ENCODE measurements around the gene ZBTB4.
A peak's percentile ranks its signal among the peaks of the same experiment; 100 is the strongest.

The ZBTB4 gene

DNA sequence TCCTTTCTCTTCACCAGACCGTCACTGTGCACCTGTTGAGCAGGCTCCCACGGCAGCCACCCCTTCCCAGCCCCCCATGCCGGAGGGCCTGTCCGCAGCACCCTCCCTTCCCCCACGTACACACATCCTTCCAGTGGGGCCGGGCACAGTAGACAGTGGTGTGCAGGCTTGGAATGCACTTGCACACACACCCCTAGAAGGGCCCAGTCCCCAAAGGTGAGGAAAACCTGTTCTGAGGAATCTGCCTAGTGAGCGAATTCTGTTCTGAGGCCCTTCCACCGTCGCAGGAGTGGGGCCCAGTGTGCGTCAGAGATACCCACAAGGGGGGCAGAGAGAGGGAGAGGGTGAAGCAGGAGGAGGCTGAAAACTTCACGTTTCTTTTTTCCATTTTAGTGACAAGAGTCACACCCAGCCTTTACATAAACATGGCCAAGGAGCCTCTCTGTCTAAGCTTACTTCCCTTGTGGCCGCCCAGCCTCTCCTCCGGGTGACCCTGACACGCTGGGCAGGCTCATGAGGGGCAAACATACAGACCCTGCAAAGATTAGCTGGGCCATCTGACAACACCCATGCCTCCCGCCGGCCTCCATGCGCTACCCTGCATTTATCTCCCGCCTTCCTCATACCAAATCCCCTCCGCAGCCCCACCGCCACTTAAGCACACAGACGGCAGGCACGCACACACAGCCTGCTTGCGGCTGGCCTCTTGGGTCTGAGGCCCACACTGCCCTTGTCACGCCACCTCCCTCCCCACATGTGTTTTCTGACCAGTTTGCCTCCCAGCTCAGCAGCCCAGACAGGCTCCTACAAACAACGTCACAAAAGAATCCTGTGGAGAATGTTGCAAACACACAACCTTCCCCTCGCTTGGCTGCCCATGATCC is 1.8 kb downstream of the ZBTB4 start:
- Histone ChIP-seq H2BK120ac (ENCODE audit: insufficient read depth, low read length, poor library complexity) (no peak overlapping the region), H3K18ac (ENCODE audit: low read length) (peak overlapping the region; percentile 28), H2AK5ac (ENCODE audit: low read length) (no peak overlapping the region), H3K27me3 (ENCODE audit: insufficient read depth, low read length) (no peaks in the 10 kb centered on the region), H3K27ac (ENCODE audit: low read depth, low read length) (peak overlapping the region; percentile 93), H3K14ac (ENCODE audit: low read length) (peak overlapping the region; percentile 20), H4K8ac (ENCODE audit: low read depth, low read length) (no peak overlapping the region), H4K91ac (ENCODE audit: low read depth, low read length) (peak overlapping the region; percentile 15), H3K4me1 (ENCODE audit: control insufficient read depth in 1 of 2, insufficient read depth in 2 of 2, low read length in 2 of 2) (peaks cover 33 to 40% of the 10 kb centered on the region in 2 experiments), H3K9ac (ENCODE audit: low read length) (no peak overlapping the region), H3K4me3 (ENCODE audit: low read depth, low read length) (peak overlapping the region; percentile 5), H3K4me2 (ENCODE audit: low read length) (peak overlapping the region; percentile 64), H3K23ac (ENCODE audit: low read length) (no peak overlapping the region), H3K9me3 (ENCODE audit: insufficient read depth, low read depth, low read length) (no peaks in the 10 kb centered on the region), H3K79me1 (ENCODE audit: low read length) (peaks cover 19% of the 10 kb centered on the region), H2BK5ac (ENCODE audit: low read depth, low read length, poor library complexity) (no peak overlapping the region), H3K4ac (ENCODE audit: low read depth, low read length) (peak overlapping the region; percentile 4), H4K12ac (ENCODE audit: low read depth, low read length) (no peak overlapping the region), H2AFZ (ENCODE audit: insufficient read depth, low read length, poor library complexity) (no peak overlapping the region), H2BK12ac (ENCODE audit: low read length) (no peak overlapping the region), H3K36me3 (ENCODE audit: control insufficient read depth in 1 of 2, insufficient read depth in 2 of 2, low read length in 2 of 2) (peaks cover 0 to 2% of the 10 kb centered on the region in 2 experiments), H3K79me2 (ENCODE audit: control insufficient read depth, insufficient read depth, low read length, poor library complexity) (peaks cover 14% of the 10 kb centered on the region)
- WGBS (ENCODE audit: extremely low coverage, insufficient coverage, insufficient read length) = no CpG with 5 or more reads among the region's 26 CpGs
- DNase-seq = peak; percentile 38 to 41

DNA sequence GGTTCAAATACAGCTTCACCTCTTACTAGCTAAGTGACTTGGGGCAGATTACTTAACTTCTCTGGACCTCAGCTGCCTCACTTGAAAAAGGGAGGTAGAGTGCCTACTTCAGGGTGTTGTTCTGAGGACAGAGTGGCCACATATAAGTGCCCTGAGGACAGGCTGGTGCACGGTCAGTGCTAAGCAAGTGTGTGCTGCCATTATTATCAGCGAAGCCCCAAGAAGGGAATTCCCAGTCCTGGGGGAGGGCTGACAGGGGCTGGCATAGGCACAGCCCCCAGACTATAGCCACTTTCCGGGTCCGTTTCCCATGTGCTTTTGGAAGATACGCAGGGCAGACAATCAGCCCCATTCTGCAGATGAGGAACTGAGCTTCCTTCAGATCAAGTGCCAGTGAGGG is 2.5 kb downstream of the ZBTB4 start:
- no peak overlapping the region for H4K91ac ChIP-seq (ENCODE audit: low read depth, low read length)
- no peak overlapping the region for H2AFZ ChIP-seq (ENCODE audit: insufficient read depth, low read length, poor library complexity)
- H3K36me3 ChIP-seq (ENCODE audit: control insufficient read depth in 1 of 2, insufficient read depth in 2 of 2, low read length in 2 of 2) = peaks cover 0 to 2% of the 10 kb centered on the region in 2 experiments
- no peak overlapping the region for H3K23ac ChIP-seq (ENCODE audit: low read length)
- H3K4me1 ChIP-seq (ENCODE audit: control insufficient read depth in 1 of 2, insufficient read depth in 2 of 2, low read length in 2 of 2) = peaks cover 33 to 40% of the 10 kb centered on the region in 2 experiments
- H3K27me3 ChIP-seq (ENCODE audit: insufficient read depth, low read length) = no peaks in the 10 kb centered on the region
- no peak overlapping the region for H2BK5ac ChIP-seq (ENCODE audit: low read depth, low read length, poor library complexity)
- no peak overlapping the region for H3K4ac ChIP-seq (ENCODE audit: low read depth, low read length)
- H3K14ac ChIP-seq (ENCODE audit: low read length) = no peak overlapping the region
- no peak overlapping the region for H2AK5ac ChIP-seq (ENCODE audit: low read length)
- WGBS (ENCODE audit: extremely low coverage, insufficient coverage, insufficient read length) = no CpG with 5 or more reads among the region's 5 CpGs
- H3K9me3 ChIP-seq (ENCODE audit: insufficient read depth, low read depth, low read length) = no peaks in the 10 kb centered on the region
- H3K4me3 ChIP-seq (ENCODE audit: low read depth, low read length) = no peak overlapping the region
- H2BK120ac ChIP-seq (ENCODE audit: insufficient read depth, low read length, poor library complexity) = no peak overlapping the region
- H3K27ac ChIP-seq (ENCODE audit: low read depth, low read length) = peak overlapping the region; percentile 13
- DNase-seq = no peak
- H4K12ac ChIP-seq (ENCODE audit: low read depth, low read length) = no peak overlapping the region
- no peak overlapping the region for H2BK12ac ChIP-seq (ENCODE audit: low read length)
- peaks cover 19% of the 10 kb centered on the region for H3K79me1 ChIP-seq (ENCODE audit: low read length)
- H3K4me2 ChIP-seq (ENCODE audit: low read length) = peak overlapping the region; percentile 64
- peak overlapping the region; percentile 28 for H3K18ac ChIP-seq (ENCODE audit: low read length)
- peaks cover 14% of the 10 kb centered on the region for H3K79me2 ChIP-seq (ENCODE audit: control insufficient read depth, insufficient read depth, low read length, poor library complexity)
- H4K8ac ChIP-seq (ENCODE audit: low read depth, low read length) = no peak overlapping the region
- H3K9ac ChIP-seq (ENCODE audit: low read length) = no peak overlapping the region

DNA sequence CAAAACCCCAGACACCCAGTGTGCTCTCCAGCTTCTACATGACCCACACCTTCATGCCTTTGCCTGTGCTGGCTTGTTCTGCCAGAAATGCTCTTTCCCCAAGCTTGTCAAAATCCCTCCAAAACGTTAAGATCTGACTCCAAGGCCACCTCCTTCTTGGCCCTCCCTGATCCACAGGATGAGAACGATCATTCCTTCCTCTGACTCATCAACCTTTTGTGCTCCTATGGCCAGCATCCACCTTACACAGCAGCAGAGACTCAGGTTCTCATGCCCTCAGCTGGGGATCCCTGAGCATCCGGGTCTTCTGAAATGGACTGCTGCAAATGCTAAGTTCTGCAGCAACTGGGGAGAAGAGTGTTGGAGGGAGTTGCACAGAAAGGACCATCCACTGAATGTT is 2.9 kb downstream of the ZBTB4 start:
- no peak overlapping the region for H2BK120ac ChIP-seq (ENCODE audit: insufficient read depth, low read length, poor library complexity)
- no peak overlapping the region for H3K14ac ChIP-seq (ENCODE audit: low read length)

DNA sequence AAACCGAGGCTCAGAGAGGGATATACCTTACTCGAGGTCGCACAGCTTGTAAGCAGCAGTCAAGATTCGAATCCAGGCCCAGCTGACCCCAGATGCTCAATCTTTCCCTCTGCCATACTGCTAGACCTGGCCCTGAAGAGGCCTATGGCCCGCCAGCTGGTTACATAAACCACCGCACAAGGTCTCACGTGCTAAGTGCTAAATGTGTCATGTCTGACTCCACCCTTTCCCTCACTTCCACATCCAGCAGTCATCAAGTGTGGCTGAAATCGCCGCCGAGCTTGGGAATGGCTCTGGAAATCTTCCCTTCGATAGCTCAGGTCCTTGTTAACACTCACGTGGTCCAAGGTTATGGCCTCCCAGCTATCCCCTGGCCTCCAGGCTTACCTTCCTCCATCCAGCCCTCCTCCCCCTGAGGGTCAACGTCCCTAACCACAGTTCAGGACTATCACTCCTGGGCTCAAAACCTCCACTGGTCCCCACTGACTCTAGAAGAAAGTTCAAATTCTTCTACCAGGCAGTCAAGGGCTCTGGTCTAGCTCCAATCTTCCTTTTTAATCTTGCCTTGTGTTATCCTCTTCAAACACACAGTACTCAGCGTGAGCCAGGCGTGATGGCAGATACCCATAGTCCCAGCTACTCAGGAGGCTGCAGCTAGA is 3.5 kb downstream of the ZBTB4 start:
- Histone ChIP-seq H3K4me3 (ENCODE audit: low read depth, low read length) (no peak overlapping the region), H3K4me2 (ENCODE audit: low read length) (no peak overlapping the region), H3K36me3 (ENCODE audit: control insufficient read depth in 1 of 2, insufficient read depth in 2 of 2, low read length in 2 of 2) (peaks cover 0 to 2% of the 10 kb centered on the region in 2 experiments), H2AK5ac (ENCODE audit: low read length) (no peak overlapping the region), H3K27ac (ENCODE audit: low read depth, low read length) (no peak overlapping the region), H3K14ac (ENCODE audit: low read length) (no peak overlapping the region), H3K9ac (ENCODE audit: low read length) (no peak overlapping the region), H4K91ac (ENCODE audit: low read depth, low read length) (no peak overlapping the region), H3K4ac (ENCODE audit: low read depth, low read length) (peak overlapping the region; percentile 19), H3K23ac (ENCODE audit: low read length) (no peak overlapping the region), H2BK12ac (ENCODE audit: low read length) (no peak overlapping the region), H2BK5ac (ENCODE audit: low read depth, low read length, poor library complexity) (no peak overlapping the region), H4K12ac (ENCODE audit: low read depth, low read length) (no peak overlapping the region), H3K27me3 (ENCODE audit: insufficient read depth, low read length) (no peaks in the 10 kb centered on the region), H3K79me2 (ENCODE audit: control insufficient read depth, insufficient read depth, low read length, poor library complexity) (peaks cover 14% of the 10 kb centered on the region), H4K8ac (ENCODE audit: low read depth, low read length) (no peak overlapping the region), H2AFZ (ENCODE audit: insufficient read depth, low read length, poor library complexity) (no peak overlapping the region), H3K9me3 (ENCODE audit: insufficient read depth, low read depth, low read length) (no peaks in the 10 kb centered on the region), H3K18ac (ENCODE audit: low read length) (no peak overlapping the region), H2BK120ac (ENCODE audit: insufficient read depth, low read length, poor library complexity) (no peak overlapping the region), H3K79me1 (ENCODE audit: low read length) (peaks cover 19% of the 10 kb centered on the region), H3K4me1 (ENCODE audit: control insufficient read depth in 1 of 2, insufficient read depth in 2 of 2, low read length in 2 of 2) (peaks cover 33 to 40% of the 10 kb centered on the region in 2 experiments)
- peak in 1 of 2 donors; percentile 31 for DNase-seq
- WGBS (ENCODE audit: extremely low coverage, insufficient coverage, insufficient read length) = no CpG with 5 or more reads among the region's 15 CpGs

More for the DNA sequence above, 2.9 kb downstream of the ZBTB4 start:
- Histone ChIP-seq H3K36me3 (ENCODE audit: control insufficient read depth in 1 of 2, insufficient read depth in 2 of 2, low read length in 2 of 2) (peaks cover 0 to 2% of the 10 kb centered on the region in 2 experiments), H3K23ac (ENCODE audit: low read length) (no peak overlapping the region), H3K4me2 (ENCODE audit: low read length) (no peak overlapping the region), H3K27me3 (ENCODE audit: insufficient read depth, low read length) (no peaks in the 10 kb centered on the region), H3K9me3 (ENCODE audit: insufficient read depth, low read depth, low read length) (no peaks in the 10 kb centered on the region), H2BK12ac (ENCODE audit: low read length) (no peak overlapping the region), H4K8ac (ENCODE audit: low read depth, low read length) (no peak overlapping the region), H2AFZ (ENCODE audit: insufficient read depth, low read length, poor library complexity) (no peak overlapping the region), H3K4me1 (ENCODE audit: control insufficient read depth in 1 of 2, insufficient read depth in 2 of 2, low read length in 2 of 2) (peaks cover 33 to 40% of the 10 kb centered on the region in 2 experiments), H4K91ac (ENCODE audit: low read depth, low read length) (no peak overlapping the region), H4K12ac (ENCODE audit: low read depth, low read length) (no peak overlapping the region), H3K4ac (ENCODE audit: low read depth, low read length) (no peak overlapping the region), H3K27ac (ENCODE audit: low read depth, low read length) (no peak overlapping the region), H3K9ac (ENCODE audit: low read length) (no peak overlapping the region), H3K18ac (ENCODE audit: low read length) (no peak overlapping the region), H3K4me3 (ENCODE audit: low read depth, low read length) (no peak overlapping the region), H2AK5ac (ENCODE audit: low read length) (no peak overlapping the region), H3K79me2 (ENCODE audit: control insufficient read depth, insufficient read depth, low read length, poor library complexity) (peaks cover 14% of the 10 kb centered on the region), H2BK5ac (ENCODE audit: low read depth, low read length, poor library complexity) (no peak overlapping the region), H3K79me1 (ENCODE audit: low read length) (peaks cover 19% of the 10 kb centered on the region)
- peak; percentile 37 to 63 for DNase-seq
- no CpG with 5 or more reads among the region's 3 CpGs for WGBS (ENCODE audit: extremely low coverage, insufficient coverage, insufficient read length)

All from trophoblast cell (in vitro differentiated cells and primary cell).